OCI-LY7 (cell line): ENCODE data around the gene TMEM273.

Experiments used
- CTCF ChIP-seq: fragments of 200-600 bp; sonication (generic); conservative IDR thresholded peaks from 2 replicates; pipeline ENCODE4 v1.5.1; 2014; ENCODE audit warnings: mild to moderate bottlenecking, antibody characterized with exemption, low read length, moderate library complexity, mixed read lengths
- EZH2phosphoT487 ChIP-seq: fragments of 200-600 bp; sonication (generic); IDR thresholded peaks from 2 replicates; pipeline ENCODE4 v1.6.1; 2018; ENCODE audit warnings: low read depth, borderline replicate concordance, mild to moderate bottlenecking, mixed run types, antibody characterized with exemption, low read length, moderate library complexity, mixed read lengths

GRCh38 chr10:49154641-49155040 lies 33.5 kb downstream of the TMEM273 start:
- TF ChIP-seq CTCF (no peak), EZH2phosphoT487 (no peak)
